ENCODE results near the gene SMYD3. TPM values are rescaled to one million over a fixed set of nuclear protein-coding genes. Genes with fewer than 3 reads are reported as not detected.

Gene SMYD3
- total RNA-seq, 2 donors from 2014 or later: 13.5 to 20.8 TPM

DNA sequence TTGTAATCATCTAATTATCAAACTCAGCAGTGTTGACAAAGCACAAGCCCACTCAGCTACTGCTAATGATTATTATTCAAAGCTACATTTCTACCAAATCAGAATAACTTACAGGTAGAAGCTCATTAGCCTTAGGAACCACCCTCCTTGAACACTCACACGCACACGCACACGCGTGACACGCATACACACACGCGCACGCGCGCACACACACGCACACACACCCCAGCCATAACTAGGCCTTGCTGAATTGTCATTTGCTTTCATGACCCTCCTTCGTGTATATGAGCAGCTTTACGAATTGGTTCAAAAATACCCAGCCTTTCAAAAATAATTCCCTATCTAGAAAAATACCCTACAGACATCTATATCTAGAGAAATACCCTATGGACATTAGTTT is 195.6 kb downstream of the SMYD3 start:
- no peak for ATAC-seq

DNA sequence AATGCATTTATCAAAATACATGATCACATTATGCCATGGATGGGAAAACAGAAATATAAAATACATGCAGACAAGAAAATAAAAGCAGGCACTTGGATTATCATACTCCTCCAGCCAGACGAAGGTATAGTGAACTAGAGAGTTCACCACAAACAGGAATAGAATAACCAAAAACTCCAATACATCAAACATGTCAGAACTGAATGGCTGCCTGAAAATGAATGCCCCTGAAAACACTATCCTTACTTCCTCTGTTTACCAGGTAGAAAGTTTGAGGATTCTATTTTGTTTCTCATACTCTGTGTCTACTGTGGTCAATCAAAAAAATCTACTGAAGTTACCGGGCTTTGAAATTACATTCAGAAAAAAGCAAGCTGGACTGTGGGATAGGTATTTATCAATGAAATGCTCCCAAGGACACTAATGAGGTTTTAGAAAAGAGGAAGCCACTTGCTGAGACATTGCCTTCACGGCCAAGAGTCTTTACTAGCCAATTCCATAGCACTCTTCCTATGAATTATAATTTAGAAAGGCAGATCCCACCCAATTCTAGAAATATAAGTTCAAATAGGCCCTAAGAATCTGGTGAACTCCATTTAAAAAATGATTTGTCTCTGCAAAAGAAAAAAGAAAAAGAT is 197.7 kb downstream of the SMYD3 start:
- Histone ChIP-seq H3K27ac (no peak overlapping the region), H3K4me3 (no peak overlapping the region), H3K9me3 (no peaks in the 10 kb centered on the region), H3K4me1 (no peaks in the 10 kb centered on the region), H3K36me3 (replicated peaks in 1 of 2; ENCODE audit: insufficient read depth in 1 of 2, low read depth in 2 of 2) (no peaks in the 10 kb centered on the region), H3K27me3 (no peaks in the 10 kb centered on the region)
- DNase-seq (no peak), ATAC-seq (no peak)
- intact Hi-C loops (cut with DNase I): no loop called here
- WGBS, 2 donors: 82 to 85% methylated on average over 3 of the region's 3 CpGs
- TF ChIP-seq POLR2A (IDR thresholded peaks at IDR 0.05): no peak
- TF ChIP-seq CTCF (IDR thresholded peaks at IDR 0.05): no peak

More for the DNA sequence above, 195.6 kb downstream of the SMYD3 start:
- no peaks in the 10 kb centered on the region for H3K36me3 ChIP-seq (replicated peaks in 1 of 2; ENCODE audit: insufficient read depth in 1 of 2, low read depth in 2 of 2)
- TF ChIP-seq POLR2A (IDR thresholded peaks at IDR 0.05) (no peak), CTCF (IDR thresholded peaks at IDR 0.05) (no peak)
- no peaks in the 10 kb centered on the region for H3K4me1 ChIP-seq
- no peak overlapping the region for H3K4me3 ChIP-seq
- no peaks in the 10 kb centered on the region for H3K27me3 ChIP-seq
- 93 to 95% methylated on average over 13 of the region's 13 CpGs for WGBS, 2 donors
- no peak overlapping the region for H3K27ac ChIP-seq
- no peaks in the 10 kb centered on the region for H3K9me3 ChIP-seq
- no peak for DNase-seq
- intact Hi-C loops (cut with DNase I): no loop called here

GRCh38 chr1:246308533-246309075 is 198.5 kb downstream of the SMYD3 start:
- H3K9me3 ChIP-seq: no peaks in the 10 kb centered on the region
- no peaks in the 10 kb centered on the region for H3K4me1 ChIP-seq
- H3K4me3 ChIP-seq: no peak overlapping the region
- ATAC-seq: no peak
- H3K36me3 ChIP-seq (replicated peaks in 1 of 2; ENCODE audit: insufficient read depth in 1 of 2, low read depth in 2 of 2): no peaks in the 10 kb centered on the region
- intact Hi-C loops (cut with DNase I): no loop called here
- no peak for DNase-seq
- 96 to 97% methylated on average over 3 of the region's 3 CpGs for WGBS, 2 donors
- H3K27me3 ChIP-seq: no peaks in the 10 kb centered on the region
- no peak overlapping the region for H3K27ac ChIP-seq
- TF ChIP-seq POLR2A (IDR thresholded peaks at IDR 0.05) (no peak), CTCF (IDR thresholded peaks at IDR 0.05) (no peak)

- 72 to 78% methylated on average over 3 of the region's 3 CpGs for WGBS, 2 donors
- no peak overlapping the region for H3K27ac ChIP-seq
- H3K4me1 ChIP-seq: peaks cover 4% of the 10 kb centered on the region
- H3K27me3 ChIP-seq: no peaks in the 10 kb centered on the region
- intact Hi-C loops (cut with DNase I): no loop called here
- no peaks in the 10 kb centered on the region for H3K9me3 ChIP-seq
- H3K36me3 ChIP-seq (replicated peaks in 1 of 2; ENCODE audit: insufficient read depth in 1 of 2, low read depth in 2 of 2): no peaks in the 10 kb centered on the region
- ATAC-seq (no peak), DNase-seq (no peak)
- TF ChIP-seq POLR2A (IDR thresholded peaks at IDR 0.05) (no peak), CTCF (IDR thresholded peaks at IDR 0.05) (no peak)
- H3K4me3 ChIP-seq: no peak overlapping the region
Measured at GRCh38 chr1:246306415-246307037, 200.6 kb downstream of the SMYD3 start.
